HG02798 (cell line): ENCODE measurements around the gene EXOSC2.

Source experiments
- ATAC-seq: cut with Tn5 transposase; IDR thresholded peaks from one replicate; pipeline ENCODE4 v1.9.1; 2021; ENCODE audit warnings: mild to moderate bottlenecking; ENCODE audit not compliant: unreplicated experiment, poor library complexity

The EXOSC2 gene

GRCh38 chr9:130732136-130732535, 38.6 kb downstream of the EXOSC2 start:
- no peak for ATAC-seq

DNA sequence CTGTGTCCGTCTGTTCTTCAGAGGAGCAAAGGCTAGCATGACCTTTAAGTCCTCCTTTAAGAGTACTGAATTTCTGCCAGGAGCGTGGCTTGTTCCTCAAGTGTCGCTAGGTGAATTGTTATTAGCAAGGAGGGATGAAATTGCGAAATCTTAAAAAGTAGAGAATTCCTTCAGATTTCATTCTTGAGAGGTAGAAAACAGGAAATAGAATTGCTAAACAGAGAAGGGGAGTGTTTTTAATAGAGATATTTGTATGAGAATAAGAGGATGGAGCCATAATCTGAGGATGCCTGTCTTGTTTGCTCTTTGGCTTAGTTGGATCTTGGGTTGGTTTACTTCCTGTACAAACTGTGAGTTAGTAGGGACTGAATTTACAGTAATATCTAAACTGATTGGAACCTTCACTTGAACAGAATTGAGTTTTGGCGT, 39.2 kb downstream of the EXOSC2 start:
- no peak for ATAC-seq

- ATAC-seq = no peak
These were observed 42.0 kb downstream of the EXOSC2 start for GRCh38 chr9:130735566-130735965.

DNA sequence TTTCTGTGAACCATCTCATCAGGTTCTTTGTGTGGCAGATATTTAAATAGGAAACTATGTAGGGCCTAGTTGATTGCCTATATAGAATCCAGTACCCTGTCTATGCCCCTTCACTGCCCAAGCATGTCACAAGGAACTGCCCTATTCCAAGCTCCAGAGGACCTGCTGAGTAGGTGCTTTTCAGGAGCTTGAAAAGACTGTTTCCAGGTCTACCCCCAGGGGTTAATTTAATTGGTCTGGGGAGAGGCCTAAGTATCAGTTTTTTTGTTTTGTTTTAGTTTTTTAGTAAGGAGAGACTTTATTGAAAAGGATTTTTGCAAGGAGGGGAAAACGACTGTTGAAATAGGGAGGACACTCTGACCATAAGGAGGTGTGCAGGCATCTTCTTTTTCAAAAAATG, 43.3 kb downstream of the EXOSC2 start:
- no peak for ATAC-seq

DNA sequence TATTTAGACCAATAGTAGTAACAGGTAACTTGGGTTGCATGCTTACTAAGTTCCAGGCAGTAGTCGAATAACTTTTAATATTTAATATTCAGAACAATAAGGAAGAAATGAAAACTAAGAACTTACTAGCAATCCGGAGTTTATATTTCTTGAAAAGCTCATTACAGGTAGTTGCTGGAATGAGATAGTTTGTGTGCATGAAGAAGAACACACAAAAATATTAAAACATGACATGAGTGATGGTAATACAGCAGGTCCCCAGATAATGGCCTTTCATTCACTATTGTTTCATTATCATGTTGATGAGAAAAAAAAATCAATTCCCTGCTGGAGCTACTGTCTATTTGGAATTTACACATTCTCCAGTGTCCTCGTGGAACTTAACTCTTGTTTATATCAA, 44.7 kb downstream of the EXOSC2 start:
- no peak for ATAC-seq

DNA sequence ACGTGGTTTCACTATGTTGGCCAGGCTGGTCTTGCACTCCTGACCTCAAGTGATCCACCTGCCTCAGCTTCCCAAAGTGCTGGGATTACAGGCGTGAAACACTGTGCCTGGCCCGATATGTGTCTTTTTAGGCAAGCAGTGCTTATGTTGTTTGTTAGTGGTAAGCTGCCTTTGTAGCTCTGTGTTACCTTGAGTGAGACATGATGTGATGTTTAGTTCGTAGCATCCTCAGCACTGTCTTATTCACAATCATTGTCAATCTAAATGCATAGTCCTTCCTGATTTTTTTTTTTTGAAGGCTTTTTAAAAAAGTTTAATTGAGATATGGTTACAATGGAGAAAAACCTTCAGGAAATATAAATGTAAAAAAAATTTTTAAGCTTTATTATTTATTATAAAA, 45.5 kb downstream of the EXOSC2 start:
- no peak for ATAC-seq

DNA sequence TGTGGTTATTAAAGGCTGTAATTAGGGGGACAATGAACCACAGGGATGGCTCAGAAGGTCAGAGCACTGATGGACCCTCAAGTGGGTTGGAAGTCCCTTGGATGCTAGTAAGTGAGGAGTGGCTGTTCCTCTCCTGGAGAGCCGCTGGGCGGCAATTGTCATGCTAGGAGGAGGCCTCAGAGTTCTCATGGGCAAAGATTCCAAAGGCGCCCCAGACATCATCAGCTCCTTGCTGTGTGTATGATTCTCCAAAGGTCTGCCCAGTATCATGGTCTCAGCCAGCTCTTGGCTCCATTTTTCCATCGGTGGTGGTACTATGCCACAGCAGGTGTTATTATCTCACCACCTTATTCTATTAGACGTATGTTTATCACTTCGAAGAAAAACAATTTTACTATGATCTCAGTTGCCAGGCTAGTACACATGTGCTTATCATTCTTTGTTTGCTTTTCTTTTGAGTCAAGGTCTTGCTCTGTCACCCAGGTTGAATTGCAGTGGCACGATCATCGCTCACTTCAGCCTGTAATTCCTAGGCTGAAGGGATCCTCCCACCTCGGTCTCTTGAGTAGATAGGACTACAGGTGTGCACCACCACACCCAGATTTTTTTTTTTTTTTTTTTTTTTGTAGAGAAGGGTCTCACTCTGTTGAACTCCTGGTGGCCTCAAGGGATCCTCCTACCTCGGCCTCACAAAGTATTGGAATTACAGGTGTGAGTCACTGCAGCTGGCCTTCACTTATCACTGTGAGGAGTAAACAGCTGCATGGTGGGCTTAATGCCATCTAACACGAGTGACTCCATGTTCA, 46.8 kb downstream of the EXOSC2 start:
- no peak for ATAC-seq

GRCh38 chr9:130741024-130741305, 47.4 kb downstream of the EXOSC2 start:
- ATAC-seq = no peak

GRCh38 chr9:130741831-130742449, 48.4 kb downstream of the EXOSC2 start:
- ATAC-seq = no peak

- no peak for ATAC-seq
These were observed 50.1 kb downstream of the EXOSC2 start for GRCh38 chr9:130743656-130744055.

GRCh38 chr9:130745210-130745800, 51.7 kb downstream of the EXOSC2 start:
- ATAC-seq = no peak

GRCh38 chr9:130745829-130746228, 52.2 kb downstream of the EXOSC2 start:
- ATAC-seq = no peak

DNA sequence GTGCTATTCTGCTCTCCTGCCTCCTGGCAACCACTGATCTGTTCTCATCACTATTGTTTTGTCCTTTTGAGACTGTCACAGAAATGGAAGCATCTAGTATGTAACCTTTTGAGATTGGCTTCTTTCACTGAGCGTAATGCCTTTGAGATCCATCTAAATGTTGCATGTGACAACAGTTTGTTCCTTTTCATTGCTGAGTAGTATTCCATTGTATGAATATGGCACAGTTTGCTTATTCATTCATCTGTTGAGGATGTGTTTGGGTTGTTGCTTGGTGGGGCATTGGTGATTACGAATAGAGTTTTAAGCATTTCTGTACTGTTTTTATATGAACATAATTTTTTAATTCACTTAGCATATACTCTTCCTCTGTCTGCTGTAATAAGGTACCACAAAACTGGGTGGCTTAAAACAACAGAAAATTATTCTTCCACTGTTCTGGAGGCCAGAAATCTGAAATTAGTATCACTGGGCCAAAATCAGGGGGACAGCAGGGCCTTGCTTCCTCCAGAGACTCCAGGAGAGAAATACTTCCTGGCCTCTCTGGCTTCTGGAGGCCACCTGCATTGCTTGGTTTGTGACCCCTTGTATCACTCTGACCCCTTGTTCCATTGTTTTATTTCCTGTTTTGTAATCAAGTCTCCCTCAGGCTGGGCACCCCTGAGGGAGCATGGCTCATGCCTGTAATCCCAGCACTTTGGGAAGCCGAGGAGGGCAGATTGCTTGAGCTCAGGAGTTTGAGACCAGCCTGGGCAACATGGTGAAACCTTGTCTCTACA, 53.0 kb downstream of the EXOSC2 start:
- ATAC-seq = no peak

- no peak for ATAC-seq
These were observed 58.2 kb downstream of the EXOSC2 start for GRCh38 chr9:130751631-130752355.
